MV-4-11 (cell line): Measurements from ENCODE around the gene PCDHB11.
"Not testable (repeated sequence)": the region's sequence is repeated elsewhere in the genome, so short reads cannot be mapped to it uniquely, and the experiment has no call there.

Experiments
- DNase-seq: peaks from one replicate; lab custom pipeline; 2025; lab: John Stamatoyannopoulos, UW

The PCDHB11 gene

DNA sequence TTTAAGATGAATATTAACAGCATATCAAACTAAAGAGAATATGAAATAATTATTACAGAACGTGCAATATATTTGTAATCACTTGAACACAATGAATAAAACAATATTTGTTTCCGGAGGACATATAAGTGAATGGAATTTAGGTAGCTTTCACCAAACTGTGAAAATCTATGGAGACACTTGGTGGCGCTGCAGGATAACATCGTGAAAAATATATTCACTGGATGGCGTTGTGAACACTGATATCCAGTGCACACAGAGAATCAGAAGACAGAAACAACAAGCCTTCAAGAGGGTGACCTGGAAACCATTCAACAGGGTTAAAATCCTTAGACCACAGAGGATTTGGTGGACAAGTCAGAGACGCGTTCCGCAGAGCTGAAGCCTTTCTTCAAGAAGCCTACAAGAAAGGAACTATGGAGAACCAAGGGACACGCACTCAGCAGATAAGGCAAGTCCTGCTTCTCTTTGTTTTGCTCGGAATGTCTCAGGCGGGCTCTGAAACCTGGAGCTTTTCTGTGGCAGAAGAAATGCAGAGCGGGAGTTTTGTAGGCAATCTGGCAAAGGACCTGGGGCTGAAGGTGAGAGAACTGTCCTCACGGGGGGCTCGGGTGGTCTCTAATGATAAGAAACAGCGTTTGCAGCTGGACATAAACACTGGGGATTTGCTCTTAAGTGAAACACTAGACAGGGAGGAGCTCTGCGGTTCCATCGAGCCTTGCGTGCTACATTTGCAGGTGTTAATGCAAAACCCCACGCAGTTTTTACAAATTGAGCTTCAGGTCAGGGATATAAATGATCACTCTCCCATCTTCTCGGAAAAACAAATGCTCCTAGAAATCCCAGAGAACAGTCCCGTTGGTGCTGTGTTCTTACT lies at the start of gene PCDHB11:
PCDHB11 (plus strand) TSS at position 269 of the 877 bp plus-strand sequence; CDS start at position 417, 148 bp downstream.
- peak; percentile 18 for DNase-seq

- peak; percentile 3 for DNase-seq
Measured at GRCh38 chr5:141149812-141150211, 49.6 kb upstream of the PCDHB11 start, which contains the start of gene PCDHB6. Gene PCDHB6, plus strand, starts transcription at chr5:141150057. Its CDS starts 201 bp downstream, at chr5:141150258.

DNA sequence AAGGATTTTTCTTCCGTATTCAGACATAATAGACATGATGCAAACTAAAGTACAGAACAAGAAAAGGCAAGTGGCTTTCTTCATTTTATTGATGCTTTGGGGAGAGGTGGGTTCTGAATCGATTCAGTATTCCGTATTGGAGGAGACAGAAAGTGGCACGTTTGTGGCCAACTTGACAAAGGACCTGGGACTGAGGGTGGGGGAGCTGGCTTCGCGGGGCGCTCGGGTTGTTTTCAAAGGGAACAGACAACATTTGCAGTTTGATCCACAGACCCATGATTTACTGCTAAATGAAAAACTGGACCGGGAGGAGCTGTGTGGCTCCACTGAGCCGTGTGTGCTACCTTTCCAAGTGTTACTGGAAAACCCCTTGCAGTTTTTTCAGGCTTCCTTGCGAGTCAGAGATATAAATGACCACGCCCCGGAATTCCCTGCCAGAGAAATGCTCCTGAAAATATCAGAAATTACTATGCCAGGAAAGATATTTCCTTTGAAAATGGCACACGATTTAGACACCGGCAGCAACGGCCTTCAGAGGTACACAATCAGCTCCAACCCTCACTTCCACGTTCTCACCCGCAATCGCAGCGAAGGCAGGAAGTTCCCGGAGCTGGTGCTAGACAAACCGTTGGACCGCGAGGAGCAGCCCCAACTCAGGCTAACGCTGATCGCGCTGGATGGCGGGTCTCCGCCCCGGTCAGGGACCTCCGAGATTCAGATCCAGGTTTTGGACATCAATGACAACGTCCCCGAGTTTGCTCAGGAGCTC lies 49.0 kb upstream of the PCDHB11 start:
- DNase-seq: no peak

DNA sequence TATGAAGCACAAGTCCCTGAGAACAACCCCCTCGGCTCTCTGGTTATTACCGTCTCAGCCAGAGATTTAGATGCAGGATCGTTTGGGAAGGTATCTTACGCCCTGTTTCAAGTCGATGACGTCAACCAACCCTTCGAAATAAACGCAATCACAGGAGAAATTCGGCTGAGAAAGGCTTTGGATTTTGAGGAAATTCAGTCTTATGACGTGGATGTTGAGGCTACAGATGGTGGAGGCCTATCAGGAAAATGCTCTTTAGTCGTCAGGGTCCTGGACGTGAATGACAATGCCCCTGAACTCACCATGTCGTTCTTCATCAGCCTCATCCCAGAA lies 48.5 kb upstream of the PCDHB11 start:
- no peak for DNase-seq

DNA sequence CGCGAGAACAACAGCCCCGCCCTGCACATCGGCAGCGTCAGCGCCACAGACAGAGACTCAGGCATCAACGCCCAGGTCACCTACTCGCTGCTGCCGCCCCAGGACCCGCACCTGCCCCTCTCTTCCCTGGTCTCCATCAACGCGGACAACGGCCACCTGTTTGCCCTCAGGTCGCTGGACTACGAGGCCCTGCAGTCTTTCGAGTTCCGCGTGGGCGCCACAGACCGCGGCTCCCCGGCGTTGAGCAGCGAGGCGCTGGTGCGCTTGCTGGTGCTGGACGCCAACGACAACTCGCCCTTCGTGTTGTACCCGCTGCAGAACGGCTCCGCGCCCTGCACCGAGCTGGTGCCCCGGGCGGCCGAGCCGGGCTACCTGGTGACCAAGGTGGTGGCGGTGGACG lies 47.8 kb upstream of the PCDHB11 start:
- DNase-seq: not testable (repeated sequence)

DNA sequence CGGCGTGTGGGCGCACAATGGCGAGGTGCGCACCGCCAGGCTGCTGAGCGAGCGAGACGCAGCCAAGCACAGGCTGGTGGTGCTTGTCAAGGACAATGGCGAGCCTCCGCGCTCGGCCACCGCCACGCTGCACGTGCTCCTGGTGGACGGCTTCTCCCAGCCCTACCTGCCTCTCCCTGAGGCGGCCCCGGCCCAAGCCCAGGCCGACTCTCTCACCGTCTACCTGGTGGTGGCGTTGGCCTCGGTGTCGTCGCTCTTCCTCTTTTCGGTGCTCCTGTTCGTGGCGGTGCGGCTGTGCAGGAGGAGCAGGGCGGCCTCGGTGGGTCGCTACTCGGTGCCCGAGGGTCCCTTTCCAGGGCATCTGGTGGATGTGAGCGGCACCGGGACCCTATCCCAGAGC lies 47.3 kb upstream of the PCDHB11 start:
- DNase-seq: not testable (repeated sequence)

DNA sequence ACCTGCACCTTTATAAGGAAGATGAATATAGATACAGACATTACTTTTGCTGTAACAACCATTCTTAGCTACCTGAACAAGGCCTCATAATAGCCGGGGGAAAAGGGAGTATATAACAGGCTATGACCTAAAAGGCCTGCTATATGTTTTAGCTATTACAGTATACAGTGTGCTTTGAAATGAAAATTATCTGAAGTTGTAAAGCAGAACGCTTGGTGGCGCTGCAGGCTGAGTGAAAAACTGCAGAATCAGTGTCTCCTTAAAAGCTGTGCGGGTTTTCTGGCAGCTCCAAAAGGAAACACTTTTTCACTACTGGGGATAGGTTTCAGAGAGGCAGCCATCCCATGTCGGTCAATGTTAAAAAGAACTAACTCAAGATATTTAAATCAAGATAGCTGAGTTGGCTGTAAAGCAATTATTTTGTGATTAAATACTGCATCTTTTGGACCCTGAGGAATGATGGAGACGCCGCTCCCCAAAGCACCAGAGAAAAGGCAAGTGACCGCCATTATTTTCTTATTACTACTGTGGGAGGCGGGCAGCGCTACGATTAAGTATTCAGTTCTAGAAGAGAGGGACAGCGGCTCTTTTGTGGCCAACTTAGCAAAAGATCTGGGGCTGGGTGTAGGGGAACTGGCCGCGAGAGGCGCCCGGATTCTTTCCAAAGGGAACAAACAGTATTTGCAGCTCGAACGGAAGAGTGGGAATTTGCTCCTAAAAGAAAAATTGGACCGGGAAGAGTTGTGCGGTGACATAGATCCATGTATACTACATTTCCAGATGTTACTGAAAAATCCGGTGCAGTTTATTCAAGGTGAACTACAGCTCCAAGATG lies 43.7 kb upstream of the PCDHB11 start:
- no peak for DNase-seq

GRCh38 chr5:141157356-141157755 lies 42.1 kb upstream of the PCDHB11 start:
- DNase-seq: not testable (repeated sequence)

GRCh38 chr5:141157901-141158300 lies 41.5 kb upstream of the PCDHB11 start:
- DNase-seq: not testable (repeated sequence)

GRCh38 chr5:141172381-141173204 lies 26.8 kb upstream of the PCDHB11 start, which contains the start of gene PCDHB7:
Gene PCDHB7, plus strand, starts transcription at chr5:141172644. Its CDS starts 192 bp downstream, at chr5:141172836.
- DNase-seq: no peak

DNA sequence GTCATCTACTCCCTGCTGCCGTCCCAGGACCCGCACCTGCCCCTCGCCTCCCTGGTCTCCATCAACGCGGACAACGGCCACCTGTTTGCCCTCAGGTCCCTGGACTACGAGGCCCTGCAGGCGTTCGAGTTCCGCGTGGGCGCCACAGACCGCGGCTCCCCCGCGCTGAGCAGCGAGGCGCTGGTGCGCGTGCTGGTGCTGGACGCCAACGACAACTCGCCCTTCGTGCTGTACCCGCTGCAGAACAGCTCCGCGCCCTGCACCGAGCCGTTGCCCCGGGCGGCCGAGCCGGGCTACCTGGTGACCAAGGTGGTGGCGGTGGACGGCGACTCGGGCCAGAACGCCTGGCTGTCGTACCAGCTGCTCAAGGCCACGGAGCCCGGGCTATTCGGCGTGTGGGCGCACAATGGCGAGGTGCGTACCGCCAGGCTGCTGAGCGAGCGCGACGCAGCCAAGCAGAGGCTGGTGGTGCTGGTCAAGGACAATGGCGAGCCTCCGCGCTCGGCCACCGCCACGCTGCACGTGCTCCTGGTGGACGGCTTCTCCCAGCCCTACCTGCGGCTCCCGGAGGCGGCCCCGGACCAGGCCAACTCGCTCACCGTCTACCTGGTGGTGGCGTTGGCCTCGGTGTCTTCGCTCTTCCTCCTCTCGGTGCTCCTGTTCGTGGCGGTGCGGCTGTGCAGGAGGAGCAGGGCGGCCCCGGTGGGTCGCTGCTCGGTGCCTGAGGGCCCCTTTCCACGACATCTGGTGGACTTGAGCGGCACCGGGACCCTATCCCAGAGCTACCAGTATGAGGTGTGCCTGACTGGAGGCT lies 24.9 kb upstream of the PCDHB11 start:
- not testable (repeated sequence) for DNase-seq

DNA sequence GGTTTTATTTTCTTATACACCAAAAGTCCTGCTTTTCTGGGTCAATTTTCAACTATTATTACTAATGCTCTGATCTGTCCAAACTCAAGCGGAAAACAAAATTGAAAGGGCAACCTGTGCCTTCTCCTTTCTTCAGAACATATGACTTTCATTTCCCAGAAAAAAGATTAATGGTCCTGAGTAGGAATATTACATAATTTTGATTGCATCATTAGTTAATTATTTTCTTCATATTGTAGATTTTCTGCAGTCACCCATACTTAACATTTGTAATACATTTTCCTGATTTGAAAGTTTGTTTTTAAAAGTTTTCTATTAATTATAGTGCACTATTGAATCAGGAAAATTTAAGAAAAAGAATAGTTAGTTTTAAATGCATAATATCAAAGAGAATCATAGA lies 23.5 kb upstream of the PCDHB11 start:
- no peak for DNase-seq

DNA sequence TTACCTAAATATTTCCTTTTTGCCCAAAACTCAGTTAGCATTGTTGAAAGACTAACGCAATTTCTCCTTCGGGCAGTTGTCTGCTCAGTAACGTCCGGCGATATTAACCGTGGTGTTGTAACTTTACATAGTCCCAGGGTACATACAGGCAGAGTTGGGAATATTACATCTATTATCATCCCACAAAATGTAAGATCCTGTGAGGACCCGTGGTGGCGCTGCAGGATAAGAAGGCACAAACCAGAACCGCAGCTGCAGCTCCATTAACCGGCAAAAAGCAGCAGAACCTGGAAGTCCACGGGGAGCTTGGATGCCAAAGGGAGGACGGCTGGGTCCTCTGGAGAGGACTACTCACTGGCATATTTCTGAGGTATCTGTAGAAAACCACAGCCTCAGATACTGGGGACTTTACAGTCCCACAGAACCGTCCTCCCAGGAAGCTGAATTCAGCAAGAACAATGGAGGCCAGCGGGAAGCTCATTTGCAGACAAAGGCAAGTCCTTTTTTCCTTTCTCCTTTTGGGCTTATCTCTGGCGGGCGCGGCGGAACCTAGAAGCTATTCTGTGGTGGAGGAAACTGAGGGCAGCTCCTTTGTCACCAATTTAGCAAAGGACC lies 21.7 kb upstream of the PCDHB11 start, which contains the start of gene PCDHB8:
PCDHB8 (plus strand) TSS at position 214 of the 615 bp plus-strand sequence; CDS start at position 459, 245 bp downstream.
- not testable (repeated sequence) for DNase-seq

- not testable (repeated sequence) for DNase-seq
Measured at GRCh38 chr5:141179371-141179770, 20.1 kb upstream of the PCDHB11 start.

- DNase-seq: not testable (repeated sequence)
Measured at GRCh38 chr5:141179876-141180275, 19.6 kb upstream of the PCDHB11 start.

- no peak for DNase-seq
Measured at GRCh38 chr5:141180313-141180712, 19.1 kb upstream of the PCDHB11 start.

- DNase-seq: no peak
Measured at GRCh38 chr5:141182248-141182647, 17.2 kb upstream of the PCDHB11 start, which contains the start of gene PCDHB16. Gene PCDHB16, plus strand, starts transcription at chr5:141182387. Its CDS starts 173 bp downstream, at chr5:141182560.

GRCh38 chr5:141184117-141184855 lies 15.1 kb upstream of the PCDHB11 start:
- DNase-seq: not testable (repeated sequence)
